ENCODE measurements around the gene TGFBR1.

The TGFBR1 gene

DNA sequence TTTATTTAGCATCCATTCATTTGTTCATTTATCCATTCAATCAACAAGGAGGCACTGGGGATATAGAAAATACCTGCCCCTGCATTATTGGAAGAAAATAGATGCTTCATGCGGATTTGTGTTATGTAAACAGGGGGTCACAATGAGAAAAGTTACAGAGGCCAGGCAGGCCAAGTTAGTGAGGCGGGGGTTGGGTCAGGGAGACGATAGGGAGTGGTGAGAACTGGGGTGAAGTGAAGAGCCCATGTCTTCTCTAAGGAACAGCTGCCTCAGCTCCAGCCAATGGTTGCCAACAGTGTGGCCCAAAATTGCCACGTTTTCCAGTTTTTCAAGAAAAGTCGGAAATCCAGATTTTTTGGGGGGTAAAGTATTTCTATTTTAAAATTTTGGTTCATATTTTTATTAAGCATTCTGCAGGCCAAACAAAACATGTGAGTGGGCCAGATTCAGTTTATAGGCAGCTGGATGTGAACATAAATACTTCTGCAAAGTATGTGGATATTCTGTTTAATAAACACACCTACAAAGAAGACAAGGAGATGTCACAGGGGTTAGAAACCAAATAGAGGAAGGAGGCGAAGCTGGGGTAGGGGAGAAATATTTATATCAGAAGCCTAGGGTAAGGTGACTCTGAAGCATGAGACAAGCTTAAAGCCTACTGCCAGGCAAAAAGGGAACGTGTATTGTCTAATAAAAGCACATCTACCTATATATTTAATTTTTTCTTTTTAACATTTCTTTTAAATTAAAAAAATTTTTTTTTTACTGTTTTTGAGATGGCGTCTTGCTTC is 72.9 kb downstream of the TGFBR1 start:
- DNase-seq (ENCODE audit: low read depth in 2 of 2): no peak
- TF ChIP-seq, protein P1, sequence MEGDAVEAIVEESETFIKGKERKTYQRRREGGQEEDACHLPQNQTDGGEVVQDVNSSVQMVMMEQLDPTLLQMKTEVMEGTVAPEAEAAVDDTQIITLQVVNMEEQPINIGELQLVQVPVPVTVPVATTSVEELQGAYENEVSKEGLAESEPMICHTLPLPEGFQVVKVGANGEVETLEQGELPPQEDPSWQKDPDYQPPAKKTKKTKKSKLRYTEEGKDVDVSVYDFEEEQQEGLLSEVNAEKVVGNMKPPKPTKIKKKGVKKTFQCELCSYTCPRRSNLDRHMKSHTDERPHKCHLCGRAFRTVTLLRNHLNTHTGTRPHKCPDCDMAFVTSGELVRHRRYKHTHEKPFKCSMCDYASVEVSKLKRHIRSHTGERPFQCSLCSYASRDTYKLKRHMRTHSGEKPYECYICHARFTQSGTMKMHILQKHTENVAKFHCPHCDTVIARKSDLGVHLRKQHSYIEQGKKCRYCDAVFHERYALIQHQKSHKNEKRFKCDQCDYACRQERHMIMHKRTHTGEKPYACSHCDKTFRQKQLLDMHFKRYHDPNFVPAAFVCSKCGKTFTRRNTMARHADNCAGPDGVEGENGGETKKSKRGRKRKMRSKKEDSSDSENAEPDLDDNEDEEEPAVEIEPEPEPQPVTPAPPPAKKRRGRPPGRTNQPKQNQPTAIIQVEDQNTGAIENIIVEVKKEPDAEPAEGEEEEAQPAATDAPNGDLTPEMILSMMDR (IDR thresholded peaks at IDR 0.05; ENCODE audit: low read depth, low read length): no peak

DNA sequence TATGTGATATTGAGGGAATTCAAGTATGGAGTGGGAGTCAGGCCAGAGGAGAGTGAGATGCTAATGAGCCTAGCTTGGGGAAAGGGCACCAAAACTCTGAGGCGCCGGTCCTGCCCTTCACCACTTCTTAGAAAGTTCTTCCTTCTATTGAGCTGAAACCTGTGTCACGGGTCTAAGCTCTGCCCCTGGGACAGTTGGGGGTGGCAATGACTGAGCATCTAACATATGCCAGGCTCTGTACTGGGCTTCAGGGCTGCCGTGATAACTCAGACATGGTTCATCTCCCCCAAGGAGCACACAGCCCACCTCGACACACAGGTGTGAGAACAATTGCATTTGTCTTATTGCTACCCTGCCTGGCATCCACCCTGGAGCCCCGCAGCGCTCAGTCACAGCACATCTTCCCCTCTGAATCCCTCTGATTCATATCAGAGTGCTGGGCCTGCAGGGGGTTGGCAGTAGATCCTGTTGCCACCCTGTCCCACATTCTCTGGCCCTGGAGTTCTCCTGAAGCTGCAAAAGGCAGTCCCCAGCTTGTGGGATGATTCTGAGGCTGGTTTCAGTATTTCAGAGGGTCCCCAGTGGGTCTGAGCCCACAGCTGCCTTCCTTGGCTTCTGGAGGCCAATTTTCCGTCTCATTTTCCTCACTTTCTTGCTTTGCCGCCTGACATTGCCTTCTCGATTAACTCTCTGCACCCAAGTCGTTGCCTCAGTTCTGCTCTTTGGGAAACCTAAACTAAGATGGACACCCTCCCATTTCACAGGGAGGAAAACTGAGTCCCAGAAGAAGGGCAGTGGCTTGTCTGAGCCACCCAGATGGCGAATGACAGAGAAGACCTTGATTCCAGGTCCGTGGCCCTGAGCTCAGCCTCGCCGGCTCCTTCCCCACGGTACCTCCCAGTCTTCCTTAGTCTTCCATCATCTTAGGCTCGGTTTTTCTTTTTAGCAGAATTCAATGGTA is 74.3 kb downstream of the TGFBR1 start:
- TF ChIP-seq, protein P1 (IDR thresholded peaks at IDR 0.05; ENCODE audit: low read depth, low read length): no peak
- no peak overlapping the region for H3K4me3 ChIP-seq (replicated peaks in 1 of 2; ENCODE audit: low read depth in 2 of 2, low read length in 2 of 2)
- no peak for DNase-seq (ENCODE audit: low read depth in 2 of 2)

More for the DNA sequence above, 72.9 kb downstream of the TGFBR1 start:
- no peak overlapping the region for H3K4me3 ChIP-seq (replicated peaks in 1 of 2; ENCODE audit: low read depth in 2 of 2, low read length in 2 of 2)

DNA sequence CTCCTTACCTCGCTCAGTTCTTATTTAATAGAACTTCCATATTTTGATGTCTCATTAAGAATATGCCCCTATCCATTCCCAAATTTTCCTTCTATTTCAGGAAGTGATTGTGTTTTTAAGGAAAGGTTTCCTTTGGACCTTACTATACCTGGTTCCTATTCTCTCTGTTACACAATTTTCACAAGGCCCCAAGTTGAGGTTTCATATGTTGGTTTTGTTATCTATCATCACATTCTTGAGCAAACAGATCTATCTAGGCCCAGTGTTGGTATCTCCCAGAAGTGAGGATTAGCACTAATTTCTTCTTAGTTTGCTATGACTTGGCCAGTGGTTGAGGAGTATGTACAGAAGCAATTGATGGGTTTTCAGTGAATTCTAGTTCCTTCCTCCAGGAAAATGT is 75.3 kb downstream of the TGFBR1 start:
- no peak overlapping the region for H3K4me3 ChIP-seq (replicated peaks in 1 of 2; ENCODE audit: low read depth in 2 of 2, low read length in 2 of 2)
- TF ChIP-seq, protein P1 (IDR thresholded peaks at IDR 0.05; ENCODE audit: low read depth, low read length): no peak
- DNase-seq (ENCODE audit: low read depth in 2 of 2): no peak

DNA sequence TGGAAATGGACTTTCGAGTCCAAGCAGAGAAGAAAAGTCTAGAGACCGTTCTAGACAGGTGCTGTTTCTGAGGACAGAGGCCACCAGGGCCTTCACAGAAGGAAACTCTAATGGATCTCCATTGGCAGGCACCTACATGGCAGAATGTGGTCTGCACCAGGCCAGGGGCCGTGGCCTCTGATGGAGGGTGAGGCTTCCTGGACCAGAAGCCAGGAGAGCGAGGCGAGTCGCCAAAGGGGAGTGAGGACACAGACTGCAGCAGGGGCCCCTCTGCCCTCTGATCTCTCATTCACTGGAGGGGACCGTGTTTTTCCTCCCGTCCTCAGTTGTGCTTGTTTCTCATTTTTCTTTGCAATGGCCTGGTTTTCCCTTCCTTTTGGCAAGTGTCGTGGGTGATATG is 75.7 kb downstream of the TGFBR1 start:
- no peak for DNase-seq (ENCODE audit: low read depth in 2 of 2)
- H3K4me3 ChIP-seq (replicated peaks in 1 of 2; ENCODE audit: low read depth in 2 of 2, low read length in 2 of 2): no peak overlapping the region
- TF ChIP-seq, protein P1 (IDR thresholded peaks at IDR 0.05; ENCODE audit: low read depth, low read length): no peak

DNA sequence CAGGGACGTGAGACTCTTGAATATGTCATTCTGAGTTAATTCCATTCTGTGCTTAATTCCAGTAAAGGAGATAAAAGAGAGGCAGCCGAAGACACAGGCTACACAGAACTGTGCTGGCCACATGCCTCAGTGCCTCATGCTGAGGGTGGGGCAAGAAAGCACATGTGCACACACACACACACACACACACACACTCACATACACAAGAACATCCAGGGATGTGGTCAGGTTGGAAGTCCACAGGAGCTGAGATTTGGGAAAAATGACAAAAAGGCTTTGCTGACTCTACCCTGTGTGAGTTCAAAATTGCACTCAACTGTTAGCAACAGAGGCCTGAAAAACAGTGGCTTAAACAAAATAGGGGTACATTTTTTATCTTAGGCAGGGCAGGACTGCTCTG is 76.3 kb downstream of the TGFBR1 start:
- TF ChIP-seq, protein P1 (IDR thresholded peaks at IDR 0.05; ENCODE audit: low read depth, low read length): no peak
- DNase-seq (ENCODE audit: low read depth in 2 of 2): peak in 1 of 2 donors; percentile 21
- no peak overlapping the region for H3K4me3 ChIP-seq (replicated peaks in 1 of 2; ENCODE audit: low read depth in 2 of 2, low read length in 2 of 2)

DNA sequence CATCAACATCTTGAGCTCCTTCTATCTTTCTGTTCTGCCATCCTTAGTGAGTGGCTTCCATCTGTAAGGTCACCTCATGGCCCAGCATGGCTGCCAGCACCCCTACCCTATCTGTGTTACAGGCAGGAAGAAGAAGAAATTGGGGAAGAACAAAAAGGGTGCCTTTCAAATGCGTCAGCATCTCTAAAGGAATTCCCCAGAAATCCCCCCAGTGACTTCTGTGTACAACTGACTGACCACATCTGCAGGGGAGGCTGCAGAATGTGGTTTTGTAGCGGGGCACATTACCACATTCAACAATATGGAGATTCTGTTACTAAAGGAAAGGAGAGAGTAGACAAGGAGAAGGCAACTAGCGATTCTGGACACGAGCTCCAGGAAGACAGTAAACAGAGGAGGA is 76.7 kb downstream of the TGFBR1 start:
- TF ChIP-seq, protein P1 (IDR thresholded peaks at IDR 0.05; ENCODE audit: low read depth, low read length): no peak
- DNase-seq (ENCODE audit: low read depth in 2 of 2): peak; percentile 5 to 57
- H3K4me3 ChIP-seq (replicated peaks in 1 of 2; ENCODE audit: low read depth in 2 of 2, low read length in 2 of 2): no peak overlapping the region
